ENCODE measurements around the gene THSD4. TPM values are rescaled to one million over a fixed set of nuclear protein-coding genes. Genes with fewer than 3 reads are reported as not detected.
A peak's percentile ranks its signal among the peaks of the same experiment; 100 is the strongest.

Gene THSD4
- total RNA-seq, 1 donor from 2014 or later, result 2.5 TPM

DNA sequence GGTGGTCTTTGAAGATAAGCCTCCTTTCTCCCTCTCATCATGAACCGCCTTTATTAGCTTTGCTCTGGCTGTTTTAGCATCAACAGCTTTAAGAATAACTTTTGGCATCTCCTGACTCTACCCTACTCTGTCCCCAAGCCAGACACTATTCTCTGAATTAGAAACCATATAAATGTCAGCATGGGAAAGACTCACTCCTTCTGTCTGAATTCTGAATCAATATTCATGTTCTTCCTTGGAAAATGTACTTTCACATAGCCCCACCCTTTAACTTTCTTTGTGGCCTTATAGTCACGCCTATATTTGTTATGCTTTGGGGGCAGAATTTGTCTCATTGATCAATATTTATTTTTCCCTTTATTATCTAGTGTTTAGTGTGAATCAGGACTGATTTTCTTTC, 563.3 kb downstream of the THSD4 start:
- TF ChIP-seq EZH2 (IDR thresholded peaks at IDR 0.05; ENCODE audit: insufficient read depth, low read length), result no peak
- TF ChIP-seq, protein P1, sequence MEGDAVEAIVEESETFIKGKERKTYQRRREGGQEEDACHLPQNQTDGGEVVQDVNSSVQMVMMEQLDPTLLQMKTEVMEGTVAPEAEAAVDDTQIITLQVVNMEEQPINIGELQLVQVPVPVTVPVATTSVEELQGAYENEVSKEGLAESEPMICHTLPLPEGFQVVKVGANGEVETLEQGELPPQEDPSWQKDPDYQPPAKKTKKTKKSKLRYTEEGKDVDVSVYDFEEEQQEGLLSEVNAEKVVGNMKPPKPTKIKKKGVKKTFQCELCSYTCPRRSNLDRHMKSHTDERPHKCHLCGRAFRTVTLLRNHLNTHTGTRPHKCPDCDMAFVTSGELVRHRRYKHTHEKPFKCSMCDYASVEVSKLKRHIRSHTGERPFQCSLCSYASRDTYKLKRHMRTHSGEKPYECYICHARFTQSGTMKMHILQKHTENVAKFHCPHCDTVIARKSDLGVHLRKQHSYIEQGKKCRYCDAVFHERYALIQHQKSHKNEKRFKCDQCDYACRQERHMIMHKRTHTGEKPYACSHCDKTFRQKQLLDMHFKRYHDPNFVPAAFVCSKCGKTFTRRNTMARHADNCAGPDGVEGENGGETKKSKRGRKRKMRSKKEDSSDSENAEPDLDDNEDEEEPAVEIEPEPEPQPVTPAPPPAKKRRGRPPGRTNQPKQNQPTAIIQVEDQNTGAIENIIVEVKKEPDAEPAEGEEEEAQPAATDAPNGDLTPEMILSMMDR (IDR thresholded peaks at IDR 0.05; ENCODE audit: insufficient read depth, low read depth, low read length), result no peak
- FAIRE-seq (no peak), DNase-seq (ENCODE audit: low read depth) (no peak)
- Mint-ChIP-seq H3K4me3 (ENCODE audit: unreplicated experiment) (no peak overlapping the region), H3K4me1 (ENCODE audit: low read depth, unreplicated experiment) (peaks cover 21% of the 10 kb centered on the region), H3K27ac (ENCODE audit: unreplicated experiment) (no peak overlapping the region), H3K36me3 (ENCODE audit: low read depth, unreplicated experiment) (no peaks in the 10 kb centered on the region), H3K27me3 (ENCODE audit: low read depth, unreplicated experiment) (no peaks in the 10 kb centered on the region), H3K9me3 (ENCODE audit: unreplicated experiment) (no peaks in the 10 kb centered on the region)
- Histone ChIP-seq H3K27ac (ENCODE audit: low read depth, low read length) (no peak overlapping the region), H3K9me3 (ENCODE audit: insufficient read depth, low read depth, low read length) (no peaks in the 10 kb centered on the region), H3K9ac (ENCODE audit: low read length) (no peak overlapping the region), H3K36me3 (ENCODE audit: insufficient read depth, low read length) (no peaks in the 10 kb centered on the region), H3K4me3 (ENCODE audit: insufficient read depth, low read depth, low read length) (no peak overlapping the region), H3K4me2 (ENCODE audit: low read length) (no peak overlapping the region), H3K4me1 (ENCODE audit: insufficient read depth, low read length) (peaks cover 24% of the 10 kb centered on the region), H4K20me1 (ENCODE audit: insufficient read depth, low read length) (no peaks in the 10 kb centered on the region), H3K27me3 (ENCODE audit: insufficient read depth, low read length) (no peaks in the 10 kb centered on the region), H2AFZ (ENCODE audit: low read depth, low read length) (no peak overlapping the region), H3K79me2 (ENCODE audit: insufficient read depth, low read length) (no peaks in the 10 kb centered on the region)

DNA sequence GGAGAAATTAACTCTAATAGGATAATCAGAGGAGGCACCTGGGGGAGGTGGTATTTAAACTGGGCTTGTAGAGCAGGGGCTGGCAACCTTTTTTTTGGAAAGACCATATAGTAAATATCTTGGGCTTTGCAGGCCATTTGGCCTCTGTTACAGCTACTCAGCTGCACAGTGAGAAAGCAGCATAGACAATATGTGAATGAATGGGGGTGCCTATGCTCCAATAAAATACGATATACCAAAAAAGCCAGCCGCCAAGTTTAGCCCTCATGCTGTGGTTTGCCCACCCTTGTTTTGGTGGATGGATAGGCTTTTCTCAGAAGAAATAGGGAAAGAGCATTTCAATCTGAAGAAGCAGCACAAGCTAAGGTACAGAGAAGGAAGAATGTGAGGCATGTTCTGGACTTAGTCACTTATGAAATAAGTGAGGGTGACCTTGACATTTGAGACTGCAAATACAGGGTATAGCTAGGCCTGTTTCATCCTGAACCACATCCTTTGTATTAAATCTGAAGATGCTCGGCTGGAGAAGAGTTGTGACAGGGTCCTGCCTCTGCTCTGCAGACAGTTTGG, 564.0 kb downstream of the THSD4 start:
- Mint-ChIP-seq H3K27me3 (ENCODE audit: low read depth, unreplicated experiment) (no peaks in the 10 kb centered on the region), H3K4me3 (ENCODE audit: unreplicated experiment) (no peak overlapping the region), H3K27ac (ENCODE audit: unreplicated experiment) (no peak overlapping the region), H3K4me1 (ENCODE audit: low read depth, unreplicated experiment) (peaks cover 21% of the 10 kb centered on the region), H3K9me3 (ENCODE audit: unreplicated experiment) (no peaks in the 10 kb centered on the region), H3K36me3 (ENCODE audit: low read depth, unreplicated experiment) (no peaks in the 10 kb centered on the region)
- Histone ChIP-seq H3K4me1 (ENCODE audit: insufficient read depth, low read length) (peaks cover 26% of the 10 kb centered on the region), H3K79me2 (ENCODE audit: insufficient read depth, low read length) (no peaks in the 10 kb centered on the region), H2AFZ (ENCODE audit: low read depth, low read length) (no peak overlapping the region), H3K9ac (ENCODE audit: low read length) (no peak overlapping the region), H3K9me3 (ENCODE audit: insufficient read depth, low read depth, low read length) (no peaks in the 10 kb centered on the region), H3K4me2 (ENCODE audit: low read length) (peak overlapping the region; percentile 37), H3K4me3 (ENCODE audit: insufficient read depth, low read depth, low read length) (no peak overlapping the region), H3K27ac (ENCODE audit: low read depth, low read length) (no peak overlapping the region), H4K20me1 (ENCODE audit: insufficient read depth, low read length) (no peaks in the 10 kb centered on the region), H3K36me3 (ENCODE audit: insufficient read depth, low read length) (no peaks in the 10 kb centered on the region), H3K27me3 (ENCODE audit: insufficient read depth, low read length) (no peaks in the 10 kb centered on the region)
- no peak for TF ChIP-seq EZH2 (IDR thresholded peaks at IDR 0.05; ENCODE audit: insufficient read depth, low read length)
- TF ChIP-seq, protein P1 (IDR thresholded peaks at IDR 0.05; ENCODE audit: insufficient read depth, low read depth, low read length), result no peak
- DNase-seq (ENCODE audit: low read depth) (no peak), FAIRE-seq (no peak)

DNA sequence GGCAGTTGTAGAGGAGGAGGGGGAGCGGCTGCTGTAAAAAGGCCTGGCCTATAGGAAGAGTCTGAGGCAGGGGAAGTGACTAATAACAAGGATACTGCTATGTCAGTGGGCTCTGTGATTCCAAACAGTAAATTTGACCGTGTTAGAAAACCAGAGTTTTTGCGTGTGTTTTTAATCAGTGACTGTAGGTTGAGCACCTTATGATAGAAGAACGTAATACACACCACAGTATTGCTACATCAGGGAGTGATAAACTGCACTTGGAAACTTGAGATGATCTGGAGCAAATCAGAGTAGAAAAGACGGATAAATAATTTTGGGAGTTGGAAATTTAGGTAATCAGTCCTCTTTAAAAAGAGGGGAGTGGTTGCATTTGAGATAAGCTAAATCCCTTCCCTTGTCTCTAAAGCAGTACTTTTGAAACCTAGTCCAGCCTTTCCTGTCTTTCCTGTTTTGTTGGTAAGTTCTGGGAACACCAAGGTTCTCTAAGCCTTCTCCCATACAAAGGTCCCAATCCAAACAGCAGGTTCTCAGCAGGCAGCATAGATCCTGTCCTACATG, 564.6 kb downstream of the THSD4 start:
- peaks cover 21% of the 10 kb centered on the region for H3K4me1 Mint-ChIP-seq (ENCODE audit: low read depth, unreplicated experiment)
- no peaks in the 10 kb centered on the region for H3K36me3 Mint-ChIP-seq (ENCODE audit: low read depth, unreplicated experiment)
- H3K4me2 ChIP-seq (ENCODE audit: low read length), result peak overlapping the region; percentile 37
- H3K27me3 ChIP-seq (ENCODE audit: insufficient read depth, low read length), result no peaks in the 10 kb centered on the region
- H3K27ac Mint-ChIP-seq (ENCODE audit: unreplicated experiment), result no peak overlapping the region
- H2AFZ ChIP-seq (ENCODE audit: low read depth, low read length), result no peak overlapping the region
- H3K4me3 Mint-ChIP-seq (ENCODE audit: unreplicated experiment), result no peak overlapping the region
- H3K4me1 ChIP-seq (ENCODE audit: insufficient read depth, low read length), result peaks cover 26% of the 10 kb centered on the region
- no peaks in the 10 kb centered on the region for H3K27me3 Mint-ChIP-seq (ENCODE audit: low read depth, unreplicated experiment)
- peak; percentile 59 for DNase-seq (ENCODE audit: low read depth)
- H3K79me2 ChIP-seq (ENCODE audit: insufficient read depth, low read length), result no peaks in the 10 kb centered on the region
- no peaks in the 10 kb centered on the region for H3K9me3 Mint-ChIP-seq (ENCODE audit: unreplicated experiment)
- H3K9me3 ChIP-seq (ENCODE audit: insufficient read depth, low read depth, low read length), result no peaks in the 10 kb centered on the region
- no peaks in the 10 kb centered on the region for H3K36me3 ChIP-seq (ENCODE audit: insufficient read depth, low read length)
- H4K20me1 ChIP-seq (ENCODE audit: insufficient read depth, low read length), result no peaks in the 10 kb centered on the region
- no peak overlapping the region for H3K4me3 ChIP-seq (ENCODE audit: insufficient read depth, low read depth, low read length)
- no peak overlapping the region for H3K27ac ChIP-seq (ENCODE audit: low read depth, low read length)
- H3K9ac ChIP-seq (ENCODE audit: low read length), result no peak overlapping the region
- TF ChIP-seq EZH2 (IDR thresholded peaks at IDR 0.05; ENCODE audit: insufficient read depth, low read length), result no peak
- TF ChIP-seq, protein P1 (IDR thresholded peaks at IDR 0.05; ENCODE audit: insufficient read depth, low read depth, low read length), result no peak
- FAIRE-seq, result no peak
